Ishikawa (cell line): Measurements from ENCODE around the gene MANEAL.

Experiments
- CEBPB ChIP-seq: IDR thresholded peaks from 2 replicates; pipeline ENCODE4 v1.6.1; 2012
- NFIC ChIP-seq: IDR thresholded peaks from 2 replicates; pipeline ENCODE4 v1.6.1; 2012
- TAF1 ChIP-seq: IDR thresholded peaks from 2 replicates; pipeline ENCODE4 v1.6.1; 2012; ENCODE audit warnings: low read depth, mild to moderate bottlenecking
- USF1 ChIP-seq: IDR thresholded peaks from 2 replicates; pipeline ENCODE4 v1.6.1; 2012
- TF ChIP-seq, protein P1 (sequence below): IDR thresholded peaks from 2 replicates; pipeline ENCODE4 v1.6.1; 2012; ENCODE audit warnings: low read depth, mild to moderate bottlenecking

DNA sequence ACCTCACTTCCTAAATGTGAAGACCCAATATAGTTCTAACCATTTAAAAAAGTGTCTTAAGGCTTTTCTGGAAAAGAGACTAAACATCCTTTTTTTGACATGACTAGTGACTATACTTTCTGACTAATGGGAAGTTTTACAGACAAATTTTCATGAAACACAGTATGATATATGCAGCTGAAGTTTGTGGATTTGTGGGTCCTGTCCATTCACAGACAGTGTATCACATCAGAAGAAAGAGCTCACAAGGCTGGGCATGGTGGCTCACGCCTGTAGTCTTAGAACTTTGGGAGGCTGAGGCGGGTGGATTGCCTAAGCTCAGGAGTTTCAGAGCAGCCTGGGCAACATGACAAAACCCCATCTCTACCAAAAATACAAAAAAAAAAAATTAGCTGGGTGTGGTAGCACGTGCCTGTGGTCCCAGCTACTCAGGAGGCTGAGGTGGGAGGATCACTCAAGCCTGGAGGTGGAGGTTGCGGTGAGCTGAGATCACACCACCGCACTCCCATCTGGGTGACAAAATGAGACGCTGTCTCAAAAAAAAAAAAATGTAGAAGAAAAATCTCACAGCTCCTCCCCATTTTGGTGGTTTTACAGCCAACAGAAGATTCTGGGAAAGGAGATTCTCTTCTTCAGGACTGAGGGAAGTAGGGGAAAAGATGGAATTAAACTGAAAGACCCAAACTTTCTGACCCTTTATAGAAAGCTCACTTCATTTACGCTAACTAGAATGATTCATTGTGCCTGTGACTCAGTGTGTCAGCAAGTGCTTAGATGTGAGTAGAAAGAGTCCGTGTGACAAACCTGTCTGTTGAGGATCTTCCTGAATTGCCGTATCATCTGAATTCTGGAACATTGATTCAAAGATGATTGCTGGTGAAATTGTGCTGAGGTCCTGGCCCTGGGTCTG is 29.5 kb downstream of the MANEAL start:
- TF ChIP-seq CEBPB, result no peak
- TF ChIP-seq USF1, result no peak
- TF ChIP-seq, protein P1, sequence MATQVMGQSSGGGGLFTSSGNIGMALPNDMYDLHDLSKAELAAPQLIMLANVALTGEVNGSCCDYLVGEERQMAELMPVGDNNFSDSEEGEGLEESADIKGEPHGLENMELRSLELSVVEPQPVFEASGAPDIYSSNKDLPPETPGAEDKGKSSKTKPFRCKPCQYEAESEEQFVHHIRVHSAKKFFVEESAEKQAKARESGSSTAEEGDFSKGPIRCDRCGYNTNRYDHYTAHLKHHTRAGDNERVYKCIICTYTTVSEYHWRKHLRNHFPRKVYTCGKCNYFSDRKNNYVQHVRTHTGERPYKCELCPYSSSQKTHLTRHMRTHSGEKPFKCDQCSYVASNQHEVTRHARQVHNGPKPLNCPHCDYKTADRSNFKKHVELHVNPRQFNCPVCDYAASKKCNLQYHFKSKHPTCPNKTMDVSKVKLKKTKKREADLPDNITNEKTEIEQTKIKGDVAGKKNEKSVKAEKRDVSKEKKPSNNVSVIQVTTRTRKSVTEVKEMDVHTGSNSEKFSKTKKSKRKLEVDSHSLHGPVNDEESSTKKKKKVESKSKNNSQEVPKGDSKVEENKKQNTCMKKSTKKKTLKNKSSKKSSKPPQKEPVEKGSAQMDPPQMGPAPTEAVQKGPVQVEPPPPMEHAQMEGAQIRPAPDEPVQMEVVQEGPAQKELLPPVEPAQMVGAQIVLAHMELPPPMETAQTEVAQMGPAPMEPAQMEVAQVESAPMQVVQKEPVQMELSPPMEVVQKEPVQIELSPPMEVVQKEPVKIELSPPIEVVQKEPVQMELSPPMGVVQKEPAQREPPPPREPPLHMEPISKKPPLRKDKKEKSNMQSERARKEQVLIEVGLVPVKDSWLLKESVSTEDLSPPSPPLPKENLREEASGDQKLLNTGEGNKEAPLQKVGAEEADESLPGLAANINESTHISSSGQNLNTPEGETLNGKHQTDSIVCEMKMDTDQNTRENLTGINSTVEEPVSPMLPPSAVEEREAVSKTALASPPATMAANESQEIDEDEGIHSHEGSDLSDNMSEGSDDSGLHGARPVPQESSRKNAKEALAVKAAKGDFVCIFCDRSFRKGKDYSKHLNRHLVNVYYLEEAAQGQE, result no peak
- no peak for TF ChIP-seq NFIC
- TF ChIP-seq TAF1, result no peak
